ENCODE results near the gene MOB3A.
"Not testable (repeated sequence)": the region's sequence is repeated elsewhere in the genome, so short reads cannot be mapped to it uniquely, and the experiment has no call there.

DNA sequence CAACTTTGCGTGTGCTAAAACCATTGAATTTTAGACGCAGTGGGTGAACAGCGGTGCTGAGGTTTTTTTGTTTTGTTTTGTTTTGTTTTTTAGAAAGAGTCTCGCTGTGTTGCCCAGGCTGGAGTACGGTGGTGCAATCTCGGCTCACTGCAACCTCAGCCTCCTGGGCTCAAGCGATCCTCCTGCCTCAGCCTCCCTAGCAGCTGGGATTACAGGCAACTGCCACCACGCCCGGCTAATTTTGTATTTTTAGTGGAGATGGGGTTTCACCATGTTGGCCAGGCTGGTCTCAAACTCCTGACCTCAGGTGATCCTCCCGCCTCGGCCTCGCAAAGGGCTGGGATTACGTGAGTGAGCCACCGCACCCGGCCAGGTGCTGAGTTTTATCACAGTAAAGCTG is 61.9 kb downstream of the MOB3A start:
- TF ChIP-seq, protein P1, sequence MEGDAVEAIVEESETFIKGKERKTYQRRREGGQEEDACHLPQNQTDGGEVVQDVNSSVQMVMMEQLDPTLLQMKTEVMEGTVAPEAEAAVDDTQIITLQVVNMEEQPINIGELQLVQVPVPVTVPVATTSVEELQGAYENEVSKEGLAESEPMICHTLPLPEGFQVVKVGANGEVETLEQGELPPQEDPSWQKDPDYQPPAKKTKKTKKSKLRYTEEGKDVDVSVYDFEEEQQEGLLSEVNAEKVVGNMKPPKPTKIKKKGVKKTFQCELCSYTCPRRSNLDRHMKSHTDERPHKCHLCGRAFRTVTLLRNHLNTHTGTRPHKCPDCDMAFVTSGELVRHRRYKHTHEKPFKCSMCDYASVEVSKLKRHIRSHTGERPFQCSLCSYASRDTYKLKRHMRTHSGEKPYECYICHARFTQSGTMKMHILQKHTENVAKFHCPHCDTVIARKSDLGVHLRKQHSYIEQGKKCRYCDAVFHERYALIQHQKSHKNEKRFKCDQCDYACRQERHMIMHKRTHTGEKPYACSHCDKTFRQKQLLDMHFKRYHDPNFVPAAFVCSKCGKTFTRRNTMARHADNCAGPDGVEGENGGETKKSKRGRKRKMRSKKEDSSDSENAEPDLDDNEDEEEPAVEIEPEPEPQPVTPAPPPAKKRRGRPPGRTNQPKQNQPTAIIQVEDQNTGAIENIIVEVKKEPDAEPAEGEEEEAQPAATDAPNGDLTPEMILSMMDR (IDR thresholded peaks at IDR 0.05 in 2 of 3, conservative IDR thresholded peaks at IDR 0.05 in 1 of 3; ENCODE audit: control insufficient read depth in 2 of 3, extremely low read depth in 1 of 3, insufficient read depth in 1 of 3, low read depth in 3 of 3, low read length in 3 of 3) = not testable (repeated sequence)
- TF ChIP-seq SPI1 (IDR thresholded peaks at IDR 0.05; ENCODE audit: borderline replicate concordance, insufficient read depth, low read depth, low read length); POLR2AphosphoS2 (IDR thresholded peaks at IDR 0.05; ENCODE audit: low read depth, low read length); POLR2A (IDR thresholded peaks at IDR 0.05; ENCODE audit: low read depth, low read length); RELA (IDR thresholded peaks at IDR 0.05; ENCODE audit: borderline replicate concordance, partially characterized antibody); ZNF24 (IDR thresholded peaks at IDR 0.05); CEBPB (IDR thresholded peaks at IDR 0.05; ENCODE audit: borderline replicate concordance in 1 of 2, low read depth in 2 of 2, low read length in 2 of 2); EZH2 (IDR thresholded peaks at IDR 0.05; ENCODE audit: borderline replicate concordance, control insufficient read depth, low read depth, low read length); POU2F2 (IDR thresholded peaks at IDR 0.05; ENCODE audit: borderline replicate concordance, low read depth, low read length); SIN3A (IDR thresholded peaks at IDR 0.05; ENCODE audit: low read depth, low read length): not testable (repeated sequence)

All from GM12878 (cell line).